ELF-1 (cell line): ENCODE data around the gene STK32C.
A peak's percentile ranks its signal among the peaks of the same experiment; 100 is the strongest.
"Not testable (repeated sequence)": the region's sequence is repeated elsewhere in the genome, so short reads cannot be mapped to it uniquely, and the experiment has no call there.

Source experiments
- DNase-seq: peaks from one replicate; pipeline ENCODE4 v3.0.0-alpha.2; 2016; ENCODE audit warnings: low read depth, low spot score

Gene STK32C

GRCh38 chr10:132319853-132320653 lies 12.3 kb upstream of the STK32C start:
- DNase-seq = no peak

GRCh38 chr10:132317477-132317876 lies 9.7 kb upstream of the STK32C start:
- DNase-seq = not testable (repeated sequence)

- no peak for DNase-seq
Measured at GRCh38 chr10:132316133-132316532, 8.4 kb upstream of the STK32C start.

- DNase-seq = not testable (repeated sequence)
Measured at GRCh38 chr10:132314881-132315280, 7.1 kb upstream of the STK32C start.

- no peak for DNase-seq
Measured at GRCh38 chr10:132314336-132314735, 6.6 kb upstream of the STK32C start.

DNA sequence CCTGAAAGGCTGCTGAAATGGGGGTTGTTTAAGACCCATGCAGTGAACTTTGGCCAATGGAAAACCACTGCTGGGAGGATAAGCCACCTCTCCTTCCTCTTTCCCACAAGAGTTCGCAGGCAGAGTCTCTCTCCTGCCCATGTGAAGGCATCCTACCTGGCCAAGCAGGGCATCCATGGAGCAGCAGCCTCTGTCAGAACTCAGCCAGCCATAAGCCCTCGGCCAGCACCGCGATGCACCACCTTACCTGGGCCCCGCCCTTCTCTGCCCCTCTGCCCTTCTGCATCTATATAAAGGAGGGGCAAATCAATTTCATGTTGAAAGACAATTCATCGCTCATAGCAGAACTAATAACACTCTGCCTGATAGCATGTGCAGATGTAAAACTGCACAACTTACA lies 6.1 kb upstream of the STK32C start:
- no peak for DNase-seq

- no peak for DNase-seq
Measured at GRCh38 chr10:132313305-132313704, 5.6 kb upstream of the STK32C start.

GRCh38 chr10:132311338-132311939 lies 3.7 kb upstream of the STK32C start:
- DNase-seq = peak; percentile 61

GRCh38 chr10:132310701-132311337 lies 3.1 kb upstream of the STK32C start:
- DNase-seq = no peak

DNA sequence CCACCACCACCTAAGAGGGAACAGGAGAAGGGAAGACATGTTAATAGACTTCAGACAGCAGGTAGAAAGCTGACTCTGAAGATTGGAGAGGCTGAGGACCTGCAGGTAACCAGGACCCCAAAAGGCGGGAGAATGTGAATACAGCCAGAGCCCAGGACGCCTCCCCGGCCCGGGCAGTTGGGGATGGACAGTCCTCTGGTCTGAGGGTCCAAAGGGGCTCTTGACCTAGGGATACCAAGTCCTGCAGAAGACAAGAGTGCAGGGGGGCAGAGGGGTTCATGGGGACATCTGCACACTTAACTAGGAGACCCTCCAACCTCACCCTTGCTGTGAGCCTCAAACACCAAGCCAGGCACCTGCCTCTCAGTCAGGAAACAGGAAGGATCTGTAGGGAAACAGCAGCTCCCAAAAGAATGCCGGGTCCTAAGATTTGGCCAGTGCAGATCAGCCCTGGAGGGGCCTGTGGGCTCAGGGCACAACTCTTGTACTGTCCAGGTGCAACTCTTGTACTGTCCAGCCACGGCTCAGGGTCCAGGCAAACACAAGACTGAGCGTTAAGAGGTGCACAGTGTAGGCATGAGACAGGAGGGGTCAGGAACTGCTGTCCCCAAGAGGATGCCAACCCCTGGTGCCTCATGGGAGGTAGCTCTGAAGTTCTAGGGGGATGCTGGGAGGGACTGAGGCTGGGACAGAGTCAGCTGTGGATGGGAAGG lies 2.3 kb upstream of the STK32C start:
- DNase-seq = no peak

GRCh38 chr10:132309471-132309865 lies 1.7 kb upstream of the STK32C start:
- DNase-seq = no peak

GRCh38 chr10:132308587-132309470 lies 1.1 kb upstream of the STK32C start:
- no peak for DNase-seq

- DNase-seq = no peak
Measured at GRCh38 chr10:132306864-132307751, 642 bp downstream of the STK32C start.

GRCh38 chr10:132306343-132306685 lies 1.4 kb downstream of the STK32C start:
- DNase-seq = no peak

- DNase-seq = no peak
Measured at GRCh38 chr10:132305654-132306342, 2.0 kb downstream of the STK32C start.

DNA sequence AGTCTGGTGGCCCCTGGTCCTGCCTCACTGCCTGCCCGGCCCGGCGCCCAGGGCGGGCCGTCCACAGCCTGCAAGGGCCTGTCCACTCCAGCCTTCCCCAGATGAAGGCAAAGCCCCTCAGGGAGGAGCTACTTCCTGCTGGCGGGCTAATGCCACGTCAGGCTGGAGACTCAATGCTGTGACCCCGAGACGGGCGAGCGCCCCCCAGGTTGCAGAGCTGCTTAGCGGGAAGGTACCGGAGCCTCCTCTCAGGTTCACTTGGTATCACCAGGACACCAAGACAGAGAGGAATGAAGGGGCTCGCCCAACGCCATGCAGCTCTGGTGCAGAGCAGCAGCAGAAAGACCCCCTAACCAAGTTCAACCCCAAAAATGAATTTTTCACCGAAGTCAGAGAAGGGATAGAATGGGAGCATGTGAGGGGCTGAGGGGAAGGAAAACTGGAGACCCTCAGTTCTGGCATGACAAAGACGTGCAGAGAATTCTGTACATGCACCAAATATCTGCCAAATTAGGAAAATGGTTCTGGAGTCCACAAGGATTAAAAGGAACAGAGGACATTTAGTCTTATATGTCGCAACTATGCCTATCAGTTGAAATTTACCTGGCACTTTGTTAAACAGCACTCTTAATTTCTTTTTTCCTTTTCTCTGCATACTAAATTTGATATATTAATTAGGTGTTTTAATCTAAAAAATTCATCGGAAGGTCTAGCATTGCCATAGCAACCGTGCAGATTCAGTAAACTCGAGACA lies 2.8 kb downstream of the STK32C start:
- DNase-seq = no peak

GRCh38 chr10:132303361-132304115 lies 4.2 kb downstream of the STK32C start:
- DNase-seq = no peak
